SK-N-SH treated with all-trans-retinoic acid at 6 μM for 48 hours (cell line): ENCODE measurements around the gene SLC35F3.

Experiments
- ATAC-seq: fragments of 200-7000 bp; cut with Tn5 transposase; 3 replicates; pipeline ENCODE4 v1.9.1; 2020; ENCODE audit warnings: mild to moderate bottlenecking, moderate library complexity
- ARNTL ChIP-seq: fragments of 450-650 bp; formaldehyde crosslinking; IDR thresholded peaks from 2 replicates; pipeline ENCODE4 v1.5.0; 2020; ENCODE audit warnings: low read depth, mild to moderate bottlenecking, moderate library complexity, borderline replicate concordance
- BACH2 ChIP-seq: fragments of 250-450 bp; sonication (Bioruptor Pico); IDR thresholded peaks from 2 replicates; pipeline ENCODE4 v1.9.0; 2021; ENCODE audit warnings: mild to moderate bottlenecking, borderline replicate concordance
- CREB5 ChIP-seq: fragments of 250-450 bp; sonication (Bioruptor Pico); IDR thresholded peaks from 2 replicates; pipeline ENCODE4 v1.5.1; 2020; ENCODE audit warnings: low read depth, mild to moderate bottlenecking, moderate library complexity
- CSDC2 ChIP-seq: fragments of 250-450 bp; sonication (Bioruptor Pico); IDR thresholded peaks from 2 replicates; pipeline ENCODE4 v1.5.0; 2020; ENCODE audit warnings: mild to moderate bottlenecking, moderate library complexity
- CSRNP3 ChIP-seq: fragments of 250-450 bp; sonication (Bioruptor Pico); IDR thresholded peaks from 2 replicates; pipeline ENCODE4 v1.5.1; 2021; ENCODE audit warnings: mild to moderate bottlenecking, moderate library complexity
- ESRRG ChIP-seq: fragments of 250-450 bp; sonication (Bioruptor Pico); IDR thresholded peaks from 2 replicates; pipeline ENCODE4 v1.6.1; 2021; ENCODE audit warnings: mild to moderate bottlenecking
- GLIS3 ChIP-seq: fragments of 250-450 bp; sonication (Bioruptor Pico); IDR thresholded peaks from 2 replicates; pipeline ENCODE4 v1.5.0; 2020; ENCODE audit warnings: mild to moderate bottlenecking, moderate library complexity
- ISL1 ChIP-seq: fragments of 250-450 bp; sonication (Bioruptor Pico); IDR thresholded peaks from 2 replicates; pipeline ENCODE4 v2.1.2; 2022; ENCODE audit warnings: mild to moderate bottlenecking, moderate library complexity
- PATZ1 ChIP-seq: fragments of 250-450 bp; sonication (Bioruptor Pico); IDR thresholded peaks from 2 replicates; pipeline ENCODE4 v1.8.0; 2020; ENCODE audit warnings: mild to moderate bottlenecking, moderate library complexity, borderline replicate concordance
- POU6F1 ChIP-seq: fragments of 250-450 bp; sonication (Bioruptor Pico); IDR thresholded peaks from 2 replicates; pipeline ENCODE4 v1.8.0; 2021; ENCODE audit warnings: low read depth, mild to moderate bottlenecking, moderate library complexity, borderline replicate concordance
- PPARA ChIP-seq: fragments of 250-450 bp; sonication (Bioruptor Pico); IDR thresholded peaks from 2 replicates; pipeline ENCODE4 v1.5.0; 2020; ENCODE audit warnings: mild to moderate bottlenecking, borderline replicate concordance
- RARB ChIP-seq: fragments of 250-450 bp; sonication (Bioruptor Pico); IDR thresholded peaks from 2 replicates; pipeline ENCODE4 v1.8.0; 2021; ENCODE audit warnings: mild to moderate bottlenecking, moderate library complexity
- SNAI2 ChIP-seq: fragments of 250-450 bp; sonication (Bioruptor Pico); IDR thresholded peaks from 2 replicates; pipeline ENCODE4 v1.5.0; 2020; ENCODE audit warnings: mild to moderate bottlenecking, moderate library complexity
- TCF4 ChIP-seq: fragments of 250-450 bp; sonication (Bioruptor Pico); IDR thresholded peaks from 2 replicates; pipeline ENCODE4 v1.8.0; 2021; ENCODE audit warnings: mild to moderate bottlenecking, moderate library complexity, borderline replicate concordance
- TOX ChIP-seq: fragments of 250-450 bp; sonication (Bioruptor Pico); IDR thresholded peaks from 2 replicates; pipeline ENCODE4 v1.8.0; 2021; ENCODE audit warnings: mild to moderate bottlenecking, moderate library complexity, borderline replicate concordance
- ZC3H10 ChIP-seq: fragments of 250-450 bp; sonication (Bioruptor Pico); IDR thresholded peaks from 2 replicates; pipeline ENCODE4 v1.5.1; 2021; ENCODE audit warnings: mild to moderate bottlenecking, moderate library complexity
- ZFP3 ChIP-seq: fragments of 250-450 bp; sonication (Bioruptor Pico); IDR thresholded peaks from 2 replicates; pipeline ENCODE4 v1.5.0; 2020; ENCODE audit warnings: mild to moderate bottlenecking, moderate library complexity
- ZFP30 ChIP-seq: fragments of 450-650 bp; formaldehyde crosslinking; IDR thresholded peaks from 2 replicates; pipeline ENCODE4 v1.5.0; 2022; ENCODE audit warnings: mild to moderate bottlenecking, moderate library complexity
- ZNF565 ChIP-seq: fragments of 450-650 bp; formaldehyde crosslinking; conservative IDR thresholded peaks from 2 replicates; pipeline ENCODE4 v1.5.0; 2020; ENCODE audit warnings: low read depth, mild to moderate bottlenecking, moderate library complexity
- ZNF70 ChIP-seq: fragments of 450-650 bp; formaldehyde crosslinking; IDR thresholded peaks from 2 replicates; pipeline ENCODE4 v1.5.0; 2020; ENCODE audit warnings: mild to moderate bottlenecking, moderate library complexity
- ZNF8 ChIP-seq: fragments of 450-650 bp; formaldehyde crosslinking; IDR thresholded peaks from 2 replicates; pipeline ENCODE4 v1.5.0; 2020; ENCODE audit warnings: mild to moderate bottlenecking, moderate library complexity
- TF ChIP-seq, protein P1 (sequence below): fragments of 250-450 bp; sonication (Bioruptor Pico); IDR thresholded peaks from 2 replicates; pipeline ENCODE4 v1.5.0; 2020; ENCODE audit warnings: mild to moderate bottlenecking, moderate library complexity

Gene SLC35F3

GRCh38 chr1:234222561-234223280, 318.2 kb downstream of the SLC35F3 start:
- TF ChIP-seq SNAI2 (CRISPR knock-in tag) (no peak), ZNF565 (CRISPR knock-in tag) (no peak), POU6F1 (CRISPR knock-in tag) (no peak), ZNF70 (CRISPR knock-in tag) (no peak), TCF4 (CRISPR knock-in tag) (no peak), RARB (CRISPR knock-in tag) (no peak), ZC3H10 (CRISPR knock-in tag) (no peak), ZFP30 (CRISPR knock-in tag) (no peak), PATZ1 (CRISPR knock-in tag) (no peak), ZNF8 (CRISPR knock-in tag) (no peak), CSDC2 (CRISPR knock-in tag) (no peak), PPARA (CRISPR knock-in tag) (no peak), ISL1 (no peak), BACH2 (CRISPR knock-in tag) (no peak), CREB5 (CRISPR knock-in tag) (no peak), TOX (no peak), CSRNP3 (CRISPR knock-in tag) (no peak)
- ATAC-seq: no peak

GRCh38 chr1:234226113-234226818, 321.8 kb downstream of the SLC35F3 start:
- ATAC-seq: no peak
- TF ChIP-seq CSDC2 (CRISPR knock-in tag) (no peak), RARB (CRISPR knock-in tag) (no peak), ARNTL (CRISPR knock-in tag) (no peak), POU6F1 (CRISPR knock-in tag) (no peak), ZNF565 (CRISPR knock-in tag) (no peak), ZFP3 (CRISPR knock-in tag) (no peak), BACH2 (CRISPR knock-in tag) (no peak), ZC3H10 (CRISPR knock-in tag) (no peak), ZNF70 (CRISPR knock-in tag) (no peak), CREB5 (CRISPR knock-in tag) (no peak), TOX (no peak), GLIS3 (CRISPR knock-in tag) (no peak), ESRRG (CRISPR knock-in tag) (no peak), ZFP30 (CRISPR knock-in tag) (no peak), CSRNP3 (CRISPR knock-in tag) (no peak), SNAI2 (CRISPR knock-in tag) (no peak)
- TF ChIP-seq, protein P1, sequence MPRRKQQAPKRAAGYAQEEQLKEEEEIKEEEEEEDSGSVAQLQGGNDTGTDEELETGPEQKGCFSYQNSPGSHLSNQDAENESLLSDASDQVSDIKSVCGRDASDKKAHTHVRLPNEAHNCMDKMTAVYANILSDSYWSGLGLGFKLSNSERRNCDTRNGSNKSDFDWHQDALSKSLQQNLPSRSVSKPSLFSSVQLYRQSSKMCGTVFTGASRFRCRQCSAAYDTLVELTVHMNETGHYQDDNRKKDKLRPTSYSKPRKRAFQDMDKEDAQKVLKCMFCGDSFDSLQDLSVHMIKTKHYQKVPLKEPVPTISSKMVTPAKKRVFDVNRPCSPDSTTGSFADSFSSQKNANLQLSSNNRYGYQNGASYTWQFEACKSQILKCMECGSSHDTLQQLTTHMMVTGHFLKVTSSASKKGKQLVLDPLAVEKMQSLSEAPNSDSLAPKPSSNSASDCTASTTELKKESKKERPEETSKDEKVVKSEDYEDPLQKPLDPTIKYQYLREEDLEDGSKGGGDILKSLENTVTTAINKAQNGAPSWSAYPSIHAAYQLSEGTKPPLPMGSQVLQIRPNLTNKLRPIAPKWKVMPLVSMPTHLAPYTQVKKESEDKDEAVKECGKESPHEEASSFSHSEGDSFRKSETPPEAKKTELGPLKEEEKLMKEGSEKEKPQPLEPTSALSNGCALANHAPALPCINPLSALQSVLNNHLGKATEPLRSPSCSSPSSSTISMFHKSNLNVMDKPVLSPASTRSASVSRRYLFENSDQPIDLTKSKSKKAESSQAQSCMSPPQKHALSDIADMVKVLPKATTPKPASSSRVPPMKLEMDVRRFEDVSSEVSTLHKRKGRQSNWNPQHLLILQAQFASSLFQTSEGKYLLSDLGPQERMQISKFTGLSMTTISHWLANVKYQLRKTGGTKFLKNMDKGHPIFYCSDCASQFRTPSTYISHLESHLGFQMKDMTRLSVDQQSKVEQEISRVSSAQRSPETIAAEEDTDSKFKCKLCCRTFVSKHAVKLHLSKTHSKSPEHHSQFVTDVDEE (CRISPR knock-in tag): no peak
